ENCODE data around the gene SHISA2.

SHISA2 gene

GRCh38 chr13:26017196-26017921 is 34.5 kb downstream of the SHISA2 start:
- DNase-seq: peak; percentile 44

GRCh38 chr13:26016189-26016588 is 35.6 kb downstream of the SHISA2 start:
- no peak for DNase-seq

GRCh38 chr13:26015271-26016125 is 36.3 kb downstream of the SHISA2 start:
- DNase-seq: no peak

GRCh38 chr13:26012995-26013394 is 38.8 kb downstream of the SHISA2 start:
- DNase-seq: no peak

- no peak for DNase-seq
Observed at GRCh38 chr13:26011996-26012821, 39.6 kb downstream of the SHISA2 start.

GRCh38 chr13:26011208-26011573 is 40.6 kb downstream of the SHISA2 start:
- no peak for DNase-seq

- DNase-seq: no peak
Observed at GRCh38 chr13:26010487-26011207, 41.2 kb downstream of the SHISA2 start.

GRCh38 chr13:26007261-26008125 is 44.3 kb downstream of the SHISA2 start:
- no peak for DNase-seq
